DMS153 (cell line): ENCODE results near the gene COBLL1.

Experiments
- DNase-seq: peaks from one replicate; lab custom pipeline; 2025; lab: John Stamatoyannopoulos, UW

Gene COBLL1

GRCh38 chr2:164818149-164819136 lies 23.2 kb downstream of the COBLL1 start:
- no peak for DNase-seq

DNA sequence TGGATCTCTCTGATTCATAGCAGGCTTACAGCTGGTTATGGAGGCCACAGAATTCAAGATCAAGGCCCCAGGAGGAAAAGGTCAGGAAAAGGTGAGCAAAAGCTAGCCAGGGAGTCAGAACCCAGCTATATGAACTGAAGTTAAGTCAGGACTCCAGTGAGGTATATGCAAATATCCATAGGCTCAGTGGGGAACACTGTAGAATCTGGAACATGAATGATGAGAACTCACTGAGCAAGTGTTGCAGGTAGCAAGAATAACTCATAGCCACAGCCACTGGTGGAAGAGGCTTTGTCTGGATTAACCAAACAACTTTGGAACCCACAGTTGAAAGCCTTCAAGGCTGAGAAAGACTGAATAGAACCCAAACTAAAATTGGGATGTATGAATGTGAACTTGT lies 24.7 kb downstream of the COBLL1 start:
- no peak for DNase-seq

DNA sequence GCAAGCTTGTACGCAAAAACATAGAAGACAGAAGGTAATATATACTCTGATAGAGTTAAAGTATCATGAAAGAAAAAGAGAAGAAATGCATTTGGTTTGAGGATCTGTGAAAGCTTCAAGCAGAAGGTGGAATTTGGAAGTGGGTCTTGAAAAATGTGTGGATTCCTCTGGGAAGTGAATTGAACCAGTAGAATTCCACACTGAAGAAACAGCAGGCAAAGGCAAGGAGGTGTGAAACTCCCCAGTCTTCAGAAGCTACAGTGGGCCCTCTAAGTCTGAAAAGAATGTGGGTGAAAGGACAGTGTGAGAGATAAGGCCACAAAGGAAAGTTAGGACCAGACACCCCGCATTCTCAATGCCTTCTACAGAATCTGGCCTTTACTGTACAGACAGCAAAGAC lies 25.6 kb downstream of the COBLL1 start:
- DNase-seq, result no peak

- no peak for DNase-seq
Observed at GRCh38 chr2:164815071-164815793, 26.4 kb downstream of the COBLL1 start.

- no peak for DNase-seq
Observed at GRCh38 chr2:164813535-164813934, 28.1 kb downstream of the COBLL1 start.

GRCh38 chr2:164812378-164812777 lies 29.2 kb downstream of the COBLL1 start:
- DNase-seq, result no peak

- DNase-seq, result no peak
Observed at GRCh38 chr2:164811819-164812218, 29.8 kb downstream of the COBLL1 start.

DNA sequence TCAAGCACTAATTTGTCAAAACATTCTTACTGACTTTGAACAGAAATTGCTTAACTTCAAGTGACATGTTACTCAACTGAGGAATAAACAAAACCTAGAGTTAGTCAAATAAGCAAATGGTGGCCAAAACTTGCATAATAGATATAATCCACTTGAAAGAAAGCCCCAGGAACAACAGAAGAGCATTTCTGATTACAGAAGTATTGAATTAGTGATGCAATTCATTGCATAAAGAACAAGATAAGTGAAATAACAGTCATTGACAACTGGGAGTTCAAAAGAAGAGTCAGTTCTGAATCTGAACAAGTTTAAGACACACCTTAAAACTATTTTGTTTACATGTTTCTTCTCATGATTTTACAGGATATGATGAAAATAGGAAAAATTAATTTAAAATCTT lies 30.8 kb downstream of the COBLL1 start:
- DNase-seq, result no peak

DNA sequence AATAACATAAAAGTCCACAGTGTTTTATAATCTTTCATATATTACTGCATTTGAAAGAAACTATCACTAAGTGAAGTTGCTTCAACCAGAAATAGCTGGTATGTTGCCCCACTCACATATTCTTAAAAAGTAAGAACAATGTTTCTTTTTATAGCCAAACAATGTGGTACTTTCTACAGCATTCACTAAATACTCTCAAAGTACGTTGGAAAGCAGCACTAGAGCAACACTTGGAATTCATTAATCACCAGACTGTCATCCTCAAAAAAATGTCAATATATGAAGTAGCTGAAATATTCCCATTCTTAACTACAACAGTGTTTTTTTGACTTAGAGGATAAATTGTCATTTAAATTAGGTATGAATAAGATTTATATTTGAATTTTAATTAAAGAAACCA lies 32.8 kb downstream of the COBLL1 start:
- no peak for DNase-seq

DNA sequence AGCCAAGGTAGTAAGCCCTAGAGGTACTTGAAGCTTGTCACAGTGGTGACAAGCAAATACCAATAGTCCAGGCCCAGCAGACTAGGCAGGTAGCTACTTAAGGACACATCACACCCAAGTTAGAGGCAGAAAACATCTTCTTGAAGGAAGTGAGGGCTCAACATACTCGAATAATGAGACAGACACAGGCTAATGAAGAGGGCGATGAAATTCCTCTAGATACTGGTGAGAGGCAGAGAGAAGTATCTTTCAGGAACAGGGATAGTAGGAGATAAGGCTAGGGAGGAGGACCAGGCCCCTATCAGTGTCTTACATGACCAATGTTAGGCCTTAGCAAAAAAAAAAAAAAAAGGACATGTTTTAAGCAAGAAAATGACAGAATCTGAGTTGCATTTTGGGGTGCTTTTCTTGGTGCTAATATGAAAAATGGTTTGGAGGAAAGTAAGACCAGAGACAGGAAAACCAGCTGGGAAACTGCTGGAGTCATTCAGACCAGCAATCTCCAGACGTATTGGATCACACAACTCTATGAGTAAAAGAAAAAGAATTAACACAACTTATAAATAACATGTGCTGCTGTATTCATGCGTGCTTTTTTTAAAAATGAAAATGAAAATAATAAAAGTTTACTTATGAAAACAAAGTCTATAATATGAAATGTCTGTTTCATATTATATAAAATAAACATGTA lies 37.7 kb downstream of the COBLL1 start:
- DNase-seq, result no peak

DNA sequence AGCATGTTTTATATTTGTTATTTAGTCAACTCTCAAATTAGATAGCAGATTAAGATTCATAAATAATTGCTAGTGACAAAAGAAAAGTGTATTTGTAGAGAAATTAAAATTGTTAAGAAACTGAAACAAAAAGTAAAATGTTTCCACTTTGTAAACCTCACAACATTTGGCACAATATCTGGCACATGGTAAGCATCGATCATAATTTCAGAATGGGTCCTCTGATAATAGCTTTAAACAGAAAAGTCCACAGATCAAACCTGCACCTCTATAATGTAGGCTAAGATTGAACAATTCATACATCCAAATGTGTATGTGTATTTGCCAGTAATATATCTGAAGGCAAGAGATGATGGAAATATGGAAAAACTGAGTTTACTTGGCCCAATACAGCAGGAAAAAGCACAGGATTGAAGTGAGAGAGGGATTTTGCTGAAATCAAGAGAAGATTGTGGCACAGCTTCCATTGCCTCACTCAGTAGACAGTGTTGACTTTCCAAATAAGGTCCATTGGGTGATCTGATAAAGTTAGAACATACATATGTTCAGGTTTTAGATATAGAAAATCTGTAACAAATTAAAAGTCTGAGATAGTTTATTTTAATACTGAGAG lies 39.4 kb downstream of the COBLL1 start:
- no peak for DNase-seq

- no peak for DNase-seq
Observed at GRCh38 chr2:164800572-164800971, 41.1 kb downstream of the COBLL1 start.

GRCh38 chr2:164797627-164798026 lies 44.0 kb downstream of the COBLL1 start:
- no peak for DNase-seq

GRCh38 chr2:164796999-164797398 lies 44.6 kb downstream of the COBLL1 start:
- DNase-seq, result no peak

DNA sequence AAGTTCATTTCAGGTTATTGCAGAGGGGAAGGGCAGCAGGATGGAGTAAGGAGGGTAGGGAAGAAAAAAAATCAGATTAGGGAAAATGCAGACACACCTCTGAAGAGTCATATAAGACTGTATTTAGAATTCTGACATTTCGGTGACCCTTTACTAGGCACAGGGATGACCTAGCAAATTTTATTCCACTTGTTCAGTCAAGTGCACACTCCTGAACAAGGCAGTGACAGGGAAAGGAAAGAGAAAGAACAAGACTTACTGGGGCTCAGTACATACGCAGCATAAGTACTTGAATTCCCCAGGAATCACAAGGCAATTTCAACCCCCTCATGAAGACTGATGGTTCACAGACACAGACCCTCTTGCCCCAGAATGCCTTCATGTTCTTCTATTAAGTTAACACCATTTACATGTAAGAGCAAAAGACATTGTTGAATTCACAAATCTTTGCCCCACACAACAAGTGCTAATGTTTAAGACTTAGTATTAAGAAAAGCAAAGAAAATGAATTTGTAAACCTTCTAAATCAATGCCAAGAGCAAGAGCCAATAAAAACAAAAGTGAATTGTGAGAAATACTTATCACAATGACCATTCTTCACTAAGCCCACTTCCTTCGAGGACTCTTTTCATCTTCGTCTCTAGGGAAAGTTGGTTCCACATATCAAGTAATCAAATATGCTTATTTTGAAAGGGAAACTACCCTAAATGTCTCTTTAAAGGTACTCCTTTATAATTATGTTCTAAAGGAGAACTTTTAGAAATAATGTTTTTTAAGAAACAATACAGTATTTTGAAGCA lies 47.0 kb downstream of the COBLL1 start:
- DNase-seq, result no peak

- DNase-seq, result no peak
Observed at GRCh38 chr2:164794016-164794415, 47.6 kb downstream of the COBLL1 start.

- DNase-seq, result no peak
Observed at GRCh38 chr2:164793529-164793928, 48.1 kb downstream of the COBLL1 start.

DNA sequence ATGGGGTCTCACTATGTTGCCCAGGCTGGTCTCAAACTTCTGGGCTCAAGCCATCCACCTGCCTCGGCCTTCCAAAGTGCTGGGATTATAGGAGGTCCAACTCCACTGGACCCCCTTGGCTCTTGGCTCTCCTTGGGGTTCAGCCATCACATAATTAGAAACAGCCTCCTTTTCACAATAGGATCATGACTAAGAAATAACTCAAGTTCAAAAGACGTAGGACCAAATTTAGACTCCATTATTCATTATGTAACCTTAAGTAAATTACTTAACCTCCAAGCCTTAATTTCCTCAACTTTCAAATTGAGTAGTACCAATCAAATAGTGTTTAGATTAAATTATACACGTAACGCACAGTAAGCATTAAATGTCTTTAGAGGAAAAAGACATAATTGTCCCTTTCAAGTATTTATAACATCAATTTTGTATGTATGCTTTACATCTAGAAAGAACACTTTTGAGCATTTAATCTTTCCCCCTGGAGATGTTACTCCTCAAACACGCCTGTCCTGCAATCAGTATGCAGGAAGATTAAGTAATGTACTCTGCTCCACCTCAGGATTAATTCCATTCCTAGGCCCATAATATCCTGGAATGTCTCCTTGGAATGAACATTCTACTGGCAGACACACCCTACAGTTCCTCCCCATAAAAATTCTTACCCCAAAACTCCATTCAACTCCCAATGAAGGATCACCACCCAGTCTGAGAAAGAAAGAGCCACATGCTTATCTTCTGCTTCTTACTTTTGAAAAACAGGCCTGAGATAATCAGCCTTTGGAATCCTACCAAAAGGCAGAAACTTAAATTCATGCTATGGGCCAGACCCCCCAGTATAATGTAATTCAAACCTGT lies 49.1 kb downstream of the COBLL1 start:
- no peak for DNase-seq

DNA sequence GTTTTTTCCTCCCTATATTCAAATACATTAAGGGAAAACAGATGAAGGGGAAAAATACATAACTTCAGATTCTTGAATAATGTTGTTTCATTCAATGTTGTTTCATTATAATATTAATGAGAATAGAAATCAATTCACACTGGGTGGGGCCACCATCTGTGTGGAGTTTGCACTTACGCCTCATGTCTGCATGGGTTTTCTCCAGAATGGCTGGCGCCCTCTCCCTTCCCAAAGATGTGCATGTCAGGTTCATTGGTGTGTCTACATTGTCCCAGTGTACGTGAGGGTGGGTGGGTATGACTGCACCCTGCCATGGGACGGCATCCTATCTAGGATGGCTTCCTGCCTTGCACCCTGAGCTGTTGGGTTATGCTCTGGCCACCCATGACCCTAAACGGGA lies 51.7 kb downstream of the COBLL1 start:
- no peak for DNase-seq

DNA sequence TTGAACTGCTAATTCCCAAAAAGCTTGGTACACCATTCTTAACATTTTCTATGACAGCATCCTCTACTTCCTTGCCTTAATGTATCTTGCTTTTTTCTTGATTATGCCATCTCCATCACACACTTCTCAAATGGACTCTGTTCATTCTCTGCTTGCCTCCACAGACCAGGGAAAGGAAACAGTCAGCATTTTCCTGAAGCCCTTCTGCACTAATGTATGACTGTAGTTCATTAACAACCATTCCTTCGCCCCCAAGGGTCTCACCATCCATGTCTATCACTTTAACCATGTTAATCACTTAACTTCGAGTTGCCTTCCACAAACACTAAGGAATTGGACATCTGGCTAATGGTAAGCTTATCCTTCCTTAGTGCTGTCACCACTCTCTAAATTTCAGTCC lies 54.8 kb downstream of the COBLL1 start:
- DNase-seq, result no peak
